BE2C (cell line): Measurements from ENCODE around the gene DACT2.

Source experiments
- DNase-seq: peaks from one replicate; pipeline ENCODE4 v3.0.0-alpha.2; 2020
- H3K27me3 ChIP-seq: fragments of 250-450 bp; sonication (Bioruptor Pico); 2 replicates; pipeline ENCODE4 v1.5.1; 2020; ENCODE audit warnings: mild to moderate bottlenecking
- H3K36me3 ChIP-seq: fragments of 250-450 bp; sonication (Bioruptor Pico); 2 replicates; pipeline ENCODE4 v1.5.1; 2020; ENCODE audit warnings: mild to moderate bottlenecking
- H3K4me1 ChIP-seq: fragments of 250-450 bp; sonication (Bioruptor Pico); 2 replicates; pipeline ENCODE4 v1.5.1; 2020
- H3K4me3 ChIP-seq: 2 replicates; pipeline ENCODE4 v1.5.1; 2011; ENCODE audit warnings: low read depth, low read length
- H3K9me3 ChIP-seq: fragments of 250-450 bp; sonication (Bioruptor Pico); 2 replicates; pipeline ENCODE4 v1.5.1; 2020
- CTCF ChIP-seq: IDR thresholded peaks from 2 replicates; pipeline ENCODE4 v1.5.1; 2012; ENCODE audit warnings: mild to moderate bottlenecking, low read depth, low read length

DACT2 gene

GRCh38 chr6:168280899-168281245, 38.7 kb downstream of the DACT2 start:
- Histone ChIP-seq H3K9me3 (no peaks in the 10 kb centered on the region; the same call in 1 of the 2 replicates), H3K27me3 (no peaks in the 10 kb centered on the region), H3K4me3 (no peak overlapping the region), H3K36me3 (no peaks in the 10 kb centered on the region), H3K4me1 (peaks cover 4% of the 10 kb centered on the region; the same call in 1 of the 2 replicates)
- DNase-seq, result no peak
- TF ChIP-seq CTCF, result no peak

GRCh38 chr6:168280020-168280898, 39.3 kb downstream of the DACT2 start:
- no peak for TF ChIP-seq CTCF
- peaks cover 4% of the 10 kb centered on the region; the same call in 1 of the 2 replicates for H3K4me1 ChIP-seq
- H3K9me3 ChIP-seq, result no peaks in the 10 kb centered on the region; the same call in 1 of the 2 replicates
- H3K4me3 ChIP-seq, result no peak overlapping the region
- H3K27me3 ChIP-seq, result no peaks in the 10 kb centered on the region
- H3K36me3 ChIP-seq, result no peaks in the 10 kb centered on the region
- no peak for DNase-seq

GRCh38 chr6:168279403-168279935, 40.1 kb downstream of the DACT2 start:
- Histone ChIP-seq H3K4me3 (no peak overlapping the region), H3K4me1 (peaks cover 4% of the 10 kb centered on the region; the same call in 1 of the 2 replicates), H3K36me3 (no peaks in the 10 kb centered on the region)

GRCh38 chr6:168278904-168279303, 40.7 kb downstream of the DACT2 start:
- peaks cover 4% of the 10 kb centered on the region; the same call in 1 of the 2 replicates for H3K4me1 ChIP-seq
- no peak for DNase-seq
- H3K9me3 ChIP-seq, result no peaks in the 10 kb centered on the region; the same call in 1 of the 2 replicates
- H3K4me3 ChIP-seq, result no peak overlapping the region
- H3K27me3 ChIP-seq, result no peaks in the 10 kb centered on the region
- H3K36me3 ChIP-seq, result no peaks in the 10 kb centered on the region
- TF ChIP-seq CTCF, result no peak

More at GRCh38 chr6:168279403-168279935, 40.1 kb downstream of the DACT2 start:
- no peak for TF ChIP-seq CTCF
- H3K9me3 ChIP-seq, result no peaks in the 10 kb centered on the region; the same call in 1 of the 2 replicates
- DNase-seq, result no peak
- no peaks in the 10 kb centered on the region for H3K27me3 ChIP-seq

- DNase-seq, result no peak
- H3K9me3 ChIP-seq, result no peaks in the 10 kb centered on the region; the same call in 1 of the 2 replicates
- H3K4me1 ChIP-seq, result peaks cover 11% of the 10 kb centered on the region
- TF ChIP-seq CTCF, result no peak
- no peak overlapping the region for H3K4me3 ChIP-seq
- H3K36me3 ChIP-seq, result no peaks in the 10 kb centered on the region
- no peaks in the 10 kb centered on the region for H3K27me3 ChIP-seq
These were observed 42.3 kb downstream of the DACT2 start for GRCh38 chr6:168277274-168277669.
